Activated T-cell treated with anti-CD3 and anti-CD28 coated beads, Interleukin-2, amount 50 U/mL, for 48 hours (primary cell): Measurements from ENCODE around the gene CARTPT.
A peak's percentile ranks its signal among the peaks of the same experiment; 100 is the strongest.

Experiments
- DNase-seq, 2 experiments: peaks; one replicate each; pipeline ENCODE4 v3.0.0-alpha.2; 2020

CARTPT gene

GRCh38 chr5:71719063-71719964 is at the start of gene CARTPT:
TSS of gene CARTPT (plus strand) at chr5:71719275. CDS start at chr5:71719294, 19 bp downstream.
- DNase-seq: peak in 1 of 2 experiments; percentile 23

GRCh38 chr5:71677977-71678376 is 41.1 kb upstream of the CARTPT start:
- no peak for DNase-seq

- DNase-seq: no peak
These were observed 39.4 kb upstream of the CARTPT start for GRCh38 chr5:71679714-71680113.

GRCh38 chr5:71680510-71680909 is 38.6 kb upstream of the CARTPT start:
- no peak for DNase-seq

- no peak for DNase-seq
These were observed 37.8 kb upstream of the CARTPT start for GRCh38 chr5:71681296-71681695.

GRCh38 chr5:71684309-71684708 is 34.8 kb upstream of the CARTPT start:
- DNase-seq: no peak

GRCh38 chr5:71693828-71694427 is 25.1 kb upstream of the CARTPT start:
- no peak for DNase-seq

- no peak for DNase-seq
These were observed 24.0 kb upstream of the CARTPT start for GRCh38 chr5:71695071-71695470.

- no peak for DNase-seq
These were observed 23.5 kb upstream of the CARTPT start for GRCh38 chr5:71695595-71695994.

DNA sequence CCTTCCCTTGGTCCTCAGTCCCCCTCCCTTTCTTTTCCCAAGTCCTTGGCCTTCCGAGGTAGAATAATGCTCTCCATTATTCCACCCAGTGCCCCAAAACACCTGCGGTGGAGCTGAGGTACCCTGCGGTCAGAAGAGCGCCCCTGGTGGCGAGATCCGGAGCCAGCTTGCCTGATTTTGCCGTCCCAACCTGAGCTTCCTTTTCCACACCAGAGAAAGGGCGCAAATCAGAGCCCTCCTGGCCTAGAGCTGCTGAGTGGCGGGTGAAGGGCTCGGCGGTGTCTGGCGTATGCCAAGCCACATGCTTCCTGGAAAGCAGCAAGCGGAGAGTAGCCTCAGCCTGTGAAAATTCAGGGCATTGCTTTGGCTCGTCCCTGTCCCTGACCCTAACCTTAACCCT is 21.1 kb upstream of the CARTPT start:
- DNase-seq: no peak

- DNase-seq: no peak
These were observed 19.8 kb upstream of the CARTPT start for GRCh38 chr5:71699233-71699632.

DNA sequence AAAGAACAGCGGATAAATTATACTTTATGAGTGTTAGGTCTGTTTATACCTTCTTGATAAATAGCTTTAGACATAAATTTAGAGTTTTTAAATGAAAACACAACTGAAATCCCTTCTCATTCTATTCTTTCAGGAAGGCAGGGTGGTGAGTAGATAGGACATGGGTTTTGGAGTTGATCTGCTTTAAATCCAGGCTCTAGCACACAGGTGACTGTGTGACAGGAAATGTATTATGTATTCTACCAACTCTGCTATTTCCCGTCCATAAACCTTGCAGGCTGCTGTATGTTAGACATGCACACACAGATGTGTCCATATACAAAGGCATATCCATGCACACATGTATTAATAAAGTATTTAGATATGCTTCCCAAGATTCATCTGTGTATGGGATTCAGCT is 19.3 kb upstream of the CARTPT start:
- DNase-seq: no peak

DNA sequence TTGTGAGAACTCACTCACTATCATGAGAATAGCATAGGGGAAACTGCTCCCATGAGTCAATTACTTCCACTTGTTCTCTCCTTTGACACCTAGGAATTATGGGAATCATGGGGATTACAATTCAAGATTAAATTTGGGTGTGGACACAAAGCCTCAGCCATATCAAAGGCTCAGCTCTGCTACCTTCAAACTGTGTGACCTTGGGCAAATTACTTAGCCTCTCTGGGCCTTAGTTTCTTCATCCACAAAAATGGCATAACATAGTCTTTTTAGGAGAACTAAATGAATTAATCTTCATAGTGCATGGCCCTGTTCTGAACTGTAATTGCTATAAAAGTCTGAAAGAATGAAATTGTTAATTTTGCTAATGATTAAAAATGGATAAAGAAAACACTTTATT is 18.3 kb upstream of the CARTPT start:
- no peak for DNase-seq

GRCh38 chr5:71701407-71701806 is 17.7 kb upstream of the CARTPT start:
- peak in 1 of 2 experiments; percentile 20 for DNase-seq

GRCh38 chr5:71703941-71704340 is 15.1 kb upstream of the CARTPT start:
- DNase-seq: no peak

- no peak for DNase-seq
These were observed 13.7 kb upstream of the CARTPT start for GRCh38 chr5:71705421-71705820.

DNA sequence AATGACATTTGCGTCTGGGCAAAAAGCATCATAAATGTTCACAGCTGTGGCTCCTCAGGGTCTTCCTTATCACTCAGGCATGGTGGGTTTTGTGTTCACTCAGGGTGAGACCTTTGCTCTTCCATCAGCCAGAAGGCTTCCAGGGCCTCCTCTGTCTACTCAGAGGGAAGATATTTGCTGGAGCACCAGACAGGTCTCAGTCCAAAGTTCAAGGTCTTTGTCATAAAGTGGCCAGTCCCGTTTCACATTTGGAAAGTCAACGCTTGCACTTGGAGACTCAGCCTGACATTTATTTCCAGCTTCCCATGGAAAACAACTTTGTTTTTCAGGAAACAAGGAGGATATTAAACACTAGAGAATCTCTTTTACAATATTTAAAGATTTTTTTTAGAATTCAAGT is 12.2 kb upstream of the CARTPT start:
- no peak for DNase-seq

DNA sequence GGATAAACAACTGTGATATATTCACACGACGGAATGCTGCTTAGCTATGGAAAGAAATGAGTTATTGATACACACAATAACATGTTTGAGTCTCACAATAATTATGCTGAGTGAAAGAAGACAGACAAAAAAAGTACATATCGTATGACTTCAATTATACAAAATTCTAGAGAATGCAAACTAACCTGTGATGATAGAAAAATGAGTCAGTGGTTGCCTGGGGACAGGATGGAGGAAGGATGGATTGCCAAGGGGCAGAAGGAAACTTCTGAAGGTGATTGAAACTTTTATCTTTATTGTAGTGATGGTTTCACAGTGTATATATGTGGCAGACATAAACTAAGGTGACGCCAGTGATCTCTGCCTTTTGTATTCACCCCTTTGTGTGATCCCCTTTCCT is 7.5 kb upstream of the CARTPT start:
- DNase-seq: no peak

DNA sequence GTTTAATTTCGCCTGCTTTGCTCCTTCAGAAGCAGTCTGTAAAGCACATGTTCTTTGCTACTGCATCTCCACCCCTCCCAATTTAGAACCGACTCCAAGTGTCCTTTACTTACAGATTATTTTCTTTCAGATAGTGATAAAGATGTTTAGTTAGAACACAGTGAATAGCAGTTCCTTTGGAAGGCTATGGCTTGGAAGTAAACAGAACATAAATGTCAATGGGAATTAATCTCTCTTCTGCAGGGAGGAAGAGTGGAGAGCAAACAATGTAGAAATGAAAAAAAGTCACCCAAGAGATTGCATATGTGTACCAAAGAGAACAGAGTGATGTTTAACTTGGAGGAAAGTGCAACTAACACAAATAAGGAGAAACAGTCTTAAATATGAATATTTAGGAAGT is 4.2 kb upstream of the CARTPT start:
- no peak for DNase-seq

- DNase-seq: no peak
These were observed 8.9 kb downstream of the CARTPT start for GRCh38 chr5:71727978-71728377.

DNA sequence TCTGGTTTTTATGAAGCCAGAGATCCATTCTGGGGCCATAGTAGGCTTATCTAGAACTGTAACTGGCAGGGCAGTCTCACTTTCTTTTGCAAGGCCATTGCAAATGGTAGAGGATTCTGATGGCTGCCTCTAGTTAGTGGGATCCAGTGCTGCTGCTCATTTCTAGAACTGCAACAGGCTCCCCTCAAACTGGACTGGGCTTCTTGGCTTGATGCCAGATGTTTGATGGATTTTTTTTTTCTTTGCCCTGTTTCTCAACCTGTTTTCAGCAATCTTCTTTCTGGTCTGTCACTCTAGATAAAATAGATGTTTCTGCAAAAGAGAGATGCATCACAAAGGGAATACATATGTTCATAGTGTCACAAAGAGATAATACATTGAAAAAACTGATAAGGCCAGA is 11.9 kb downstream of the CARTPT start:
- no peak for DNase-seq

DNA sequence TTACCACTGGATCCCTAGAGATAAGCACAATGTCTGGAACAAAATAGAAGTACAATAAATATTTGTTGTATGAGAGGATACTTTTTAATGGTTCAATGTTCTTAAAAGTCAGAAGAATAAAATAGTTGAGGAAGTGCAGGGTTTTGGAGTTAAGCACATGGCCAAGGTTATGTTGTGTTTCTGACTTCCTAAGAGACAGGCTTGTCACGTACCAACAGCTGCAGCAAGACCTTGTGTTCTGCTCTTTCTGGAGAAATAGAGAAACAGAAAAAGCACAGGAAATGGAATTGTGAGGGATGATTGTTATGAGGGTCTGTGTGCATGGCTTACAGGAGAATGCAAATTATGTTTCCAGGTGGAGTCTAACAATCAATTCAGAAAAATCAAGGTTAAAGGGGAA is 12.9 kb downstream of the CARTPT start:
- DNase-seq: no peak

GRCh38 chr5:71734141-71734540 is 15.1 kb downstream of the CARTPT start:
- no peak for DNase-seq

- DNase-seq: no peak
These were observed 19.0 kb downstream of the CARTPT start for GRCh38 chr5:71737931-71738539.
